Right ventricle myocardium superior (tissue), 1 donor: ENCODE results near the gene DLX1. TPM values are rescaled to one million over a fixed set of nuclear protein-coding genes. Genes with fewer than 3 reads are reported as not detected.
A peak's percentile ranks its signal among the peaks of the same experiment; 100 is the strongest.

Source experiments
- ATAC-seq: fragments of 200-7000 bp; cut with Tn5 transposase; one replicate; pipeline ENCODE4 v1.9.1; 2020; ENCODE audit warnings: mild to moderate bottlenecking; ENCODE audit not compliant: poor library complexity
- DNase-seq: peaks from one replicate; pipeline ENCODE4 v3.0.0-alpha.2; 2020
- intact Hi-C: fragments of 100-400 bp; cut with DNase I; formaldehyde crosslinking; loops from one replicate; pipeline ENCODE4 v1.11.2; 2022
- total RNA-seq: library from RNA; stranded (reverse); fragmentation: NEBNext Ultra II Directional; extraction: Animal tissue kit (Norgen Biotek cat#: 25700); gene quantifications from one replicate; pipeline ENCODE4 v1.2.1, GENCODE V29; 2021
- donor health status: DM: no; HTN: yes; CAD: no; lungs with severe emphysema.

Gene DLX1
- total RNA-seq, 1 donor from 2014 or later, result not detected

DNA sequence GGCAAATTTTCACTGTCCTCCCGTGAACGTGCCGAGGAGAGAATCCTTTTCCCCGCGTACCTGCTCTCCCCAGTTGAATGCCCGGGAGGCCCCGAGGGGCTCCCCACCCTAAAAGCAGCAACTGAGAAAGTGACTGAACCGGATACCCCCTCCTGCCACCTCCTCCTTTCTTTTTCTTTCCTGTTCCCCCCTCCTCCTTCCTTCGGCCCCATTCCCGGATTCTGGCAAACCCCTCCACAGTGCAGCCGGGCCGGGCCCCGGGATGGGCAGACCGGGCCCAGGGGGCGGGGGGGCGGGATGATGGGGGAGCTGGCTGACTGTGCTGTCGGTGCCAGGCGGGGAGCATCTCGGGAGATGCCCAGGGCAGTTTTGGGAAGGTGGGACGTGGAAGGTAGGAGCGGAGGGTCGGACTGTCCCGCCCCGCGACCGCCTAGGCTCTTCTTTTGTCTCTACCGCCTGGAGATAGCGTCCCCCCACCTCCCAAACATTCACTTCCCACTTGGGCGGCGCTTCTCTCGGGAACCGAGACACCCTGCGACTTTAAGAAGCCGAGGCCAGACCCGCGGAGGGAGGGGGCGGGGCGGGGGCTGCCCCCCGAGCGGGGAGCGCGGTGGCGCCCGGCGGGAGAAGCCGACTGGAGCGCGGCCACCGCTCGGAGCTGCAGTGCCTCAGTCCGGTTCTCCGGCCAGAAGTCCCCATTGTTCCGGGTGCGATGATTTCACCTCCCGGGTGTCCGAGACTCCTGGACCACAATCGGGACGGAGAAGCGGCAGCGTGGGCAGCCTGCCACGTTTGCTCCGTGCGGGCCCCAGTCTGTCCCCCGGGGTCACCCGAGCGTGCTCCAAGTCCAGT lies 9.2 kb downstream of the DLX1 start:
- DNase-seq (no peak), ATAC-seq (no peak)
- intact Hi-C loops, result no loop called here

DNA sequence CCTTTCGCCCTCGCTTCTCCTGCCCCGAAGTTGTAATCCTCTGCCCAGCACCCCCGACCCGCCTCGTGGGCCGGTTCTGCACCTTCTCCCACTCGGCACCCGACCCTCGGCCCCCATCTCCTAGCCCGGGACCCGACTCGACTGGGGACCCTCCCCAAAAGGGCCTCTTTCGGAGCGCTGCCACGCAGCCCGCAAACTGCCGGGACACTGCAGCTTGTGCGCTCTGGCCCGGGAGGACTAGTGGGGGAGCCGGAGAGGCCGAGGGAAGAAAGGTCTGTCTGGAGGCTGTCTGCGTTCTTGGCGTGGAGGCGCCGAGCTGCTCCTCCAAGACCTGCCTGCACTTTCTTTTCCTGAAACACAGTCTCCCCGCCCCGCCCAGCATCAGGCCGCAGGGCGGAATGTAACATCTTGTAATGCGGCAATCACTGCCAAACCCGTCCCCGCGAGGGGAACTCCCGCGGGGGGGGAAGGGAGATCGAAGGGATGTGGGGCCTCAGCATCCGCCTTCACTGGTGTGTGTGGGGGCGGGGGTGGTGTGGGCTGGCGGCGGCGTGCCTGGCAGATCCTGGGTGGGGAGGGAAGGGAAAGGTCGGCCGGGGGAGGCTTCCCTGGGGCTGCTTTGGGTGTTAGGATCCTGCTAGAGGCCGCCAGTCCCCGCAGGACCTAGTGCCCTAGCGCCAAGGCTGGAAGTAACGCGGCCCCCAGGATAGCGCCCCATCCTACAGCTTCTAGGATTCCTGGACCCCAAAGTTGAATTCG lies 10.0 kb downstream of the DLX1 start:
- ATAC-seq (peak; percentile 52), DNase-seq (peak; percentile 58)
- intact Hi-C loops, result no loop called here

- ATAC-seq (no peak), DNase-seq (no peak)
- intact Hi-C loops, result no loop called here
These were observed 10.8 kb downstream of the DLX1 start for GRCh38 chr2:172095905-172096625.

- intact Hi-C loops, result no loop called here
- no peak for ATAC-seq
- DNase-seq, result no peak
These were observed 11.6 kb downstream of the DLX1 start for GRCh38 chr2:172096626-172097547.

GRCh38 chr2:172097557-172098131 lies 12.3 kb downstream of the DLX1 start:
- DNase-seq (no peak), ATAC-seq (no peak)
- intact Hi-C loops, result no loop called here

GRCh38 chr2:172098287-172098649 lies 13.0 kb downstream of the DLX1 start:
- intact Hi-C loops, result no loop called here
- DNase-seq, result no peak
- no peak for ATAC-seq

DNA sequence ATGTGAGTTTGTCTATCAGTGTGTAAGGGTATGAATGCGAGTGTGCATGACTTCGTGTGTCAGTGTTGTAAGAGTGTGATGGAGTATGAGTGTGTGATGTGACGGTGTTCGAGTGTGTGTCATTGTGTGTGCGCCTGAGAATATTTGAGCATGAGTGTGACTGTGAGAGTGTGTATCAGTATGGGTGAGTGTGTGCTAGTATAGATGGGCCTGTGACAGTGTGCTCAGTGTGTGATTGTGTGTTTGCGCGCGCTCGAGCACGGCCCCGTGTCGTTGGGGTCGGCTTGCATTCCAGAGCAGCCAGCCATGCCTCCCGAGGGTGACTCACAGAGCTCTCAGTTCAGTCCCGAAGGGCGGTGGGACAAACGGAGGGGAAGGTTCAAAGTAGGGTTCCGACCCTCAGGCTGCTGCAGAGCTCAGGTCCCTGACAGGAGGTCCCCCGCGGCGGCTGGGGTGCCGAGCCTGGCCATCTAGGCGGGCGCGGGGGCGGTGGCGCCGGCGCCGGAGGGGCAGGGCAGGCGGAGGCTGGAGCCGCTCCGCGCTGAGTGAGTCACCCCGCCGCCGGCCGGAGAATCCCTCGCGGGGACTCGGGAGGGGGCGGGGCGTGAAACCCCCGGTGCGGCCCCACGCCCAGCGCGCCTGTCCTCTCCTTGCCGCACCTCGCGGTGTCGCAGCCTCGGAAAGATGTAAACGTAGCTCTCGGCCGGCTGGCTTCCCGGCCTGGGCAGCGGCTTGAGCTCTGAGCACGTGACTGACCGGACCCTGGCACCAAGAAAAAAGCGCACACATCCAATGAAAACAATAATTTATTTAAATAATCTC lies 13.6 kb downstream of the DLX1 start:
- intact Hi-C loops, result no loop called here
- DNase-seq, result no peak
- no peak for ATAC-seq

DNA sequence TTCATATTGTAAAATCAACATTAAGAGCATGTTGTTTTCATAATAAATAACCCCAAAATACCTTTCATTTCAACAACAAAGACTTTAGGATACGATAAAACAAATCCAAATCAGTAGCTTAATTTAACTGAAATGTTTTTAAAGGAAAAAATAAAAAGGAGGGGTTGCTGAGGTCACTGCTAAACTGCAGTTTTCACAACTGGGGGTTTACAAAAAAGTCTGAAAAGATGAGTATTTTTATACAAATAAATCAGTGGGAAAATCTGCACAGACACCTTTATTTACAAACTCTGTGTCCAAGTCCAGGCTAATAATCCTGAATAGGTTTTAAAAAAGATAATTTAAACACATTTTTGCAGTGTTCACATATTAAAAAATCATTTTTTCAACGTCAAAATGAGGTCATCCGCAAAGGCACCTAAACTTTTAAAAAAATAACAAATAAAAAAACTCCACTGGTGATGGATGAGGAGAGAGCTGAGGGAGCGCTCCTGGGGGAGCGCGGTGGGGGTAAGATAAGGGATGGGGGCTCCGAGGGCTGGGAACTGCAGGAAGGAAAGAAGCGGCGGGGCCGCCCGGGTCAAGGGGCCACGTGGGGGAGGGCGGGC lies 14.3 kb downstream of the DLX1 start:
- DNase-seq, result no peak
- ATAC-seq, result no peak
- intact Hi-C loops, result loop anchor here (10.0 kb wide), 2 partner anchors 285 to 505 kb away; no protein-coding TSS in a partner anchor

DNA sequence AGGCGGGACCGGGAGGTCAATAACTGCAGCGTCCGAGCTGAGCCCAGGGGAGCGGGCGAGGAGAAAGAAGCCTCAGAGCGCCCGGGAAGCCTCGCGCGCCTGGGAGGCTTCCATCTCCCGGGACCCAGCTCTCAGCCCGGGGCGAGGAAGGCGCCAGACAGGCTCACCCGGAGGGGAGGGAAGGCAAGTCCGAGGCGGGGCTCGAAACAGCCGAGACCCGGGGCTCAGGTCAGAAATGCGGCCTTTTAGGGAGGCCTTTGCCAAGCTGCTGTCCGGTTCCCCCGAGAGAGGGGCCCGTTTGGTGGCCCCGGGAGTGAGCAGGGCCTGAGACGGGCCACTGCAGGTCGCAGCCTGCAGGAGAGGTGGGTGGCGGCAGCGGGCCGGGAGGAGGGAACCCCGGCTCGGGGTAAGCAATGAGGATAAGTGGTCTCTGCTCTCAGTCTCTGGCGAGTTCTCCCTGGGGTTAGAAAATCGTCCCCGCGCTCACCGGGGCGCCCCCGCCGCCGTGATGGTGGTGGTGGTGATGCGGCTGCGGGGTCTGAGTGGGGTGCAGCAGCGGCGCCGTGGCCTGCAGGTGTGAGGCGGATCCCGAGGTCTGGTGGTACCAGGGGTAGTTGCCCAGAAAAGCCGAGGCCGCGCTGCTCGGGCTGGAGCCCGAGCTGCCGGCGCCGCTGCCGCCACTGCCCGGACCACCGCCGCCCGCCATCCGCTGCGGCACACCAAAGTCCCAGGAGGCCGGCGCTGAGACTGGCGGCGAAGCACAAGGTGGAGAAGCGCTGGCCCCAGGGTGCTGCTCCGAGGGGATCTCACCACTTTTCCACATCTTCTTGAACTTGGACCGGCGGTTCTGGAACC lies 15.0 kb downstream of the DLX1 start:
- DNase-seq (no peak), ATAC-seq (no peak)
- intact Hi-C loops, result loop anchor here (10.0 kb wide), 2 partner anchors 286 to 506 kb away; no protein-coding TSS in a partner anchor

- DNase-seq (no peak), ATAC-seq (no peak)
- intact Hi-C loops, result loop anchor here (10.0 kb wide), 2 partner anchors 286 to 506 kb away; no protein-coding TSS in a partner anchor
These were observed 15.9 kb downstream of the DLX1 start for GRCh38 chr2:172100935-172101820.

- intact Hi-C loops, result loop anchor here (10.0 kb wide), 2 partner anchors 287 to 507 kb away; no protein-coding TSS in a partner anchor
- peak; percentile 14 for ATAC-seq
- no peak for DNase-seq
These were observed 16.6 kb downstream of the DLX1 start for GRCh38 chr2:172101821-172102390.

- intact Hi-C loops, result loop anchor here (10.0 kb wide), 2 partner anchors 288 to 508 kb away; no protein-coding TSS in a partner anchor
- peak; percentile 78 for ATAC-seq
- DNase-seq, result peak; percentile 84
These were observed 17.4 kb downstream of the DLX1 start, which contains the start of gene DLX2 for GRCh38 chr2:172102391-172103359. TSS of gene DLX2 (minus strand) at chr2:172102900. CDS start at chr2:172102538, 362 bp downstream.
